NOMO-1 (cell line): ENCODE measurements around the gene TBC1D21.
"Not testable (repeated sequence)": the region's sequence is repeated elsewhere in the genome, so short reads cannot be mapped to it uniquely, and the experiment has no call there.

Experiments
- DNase-seq, 2 experiments: peaks; one replicate each; lab custom pipeline; 2025; ENCODE audit not compliant: unreplicated experiment in 2 of 2; lab: John Stamatoyannopoulos, UW

The TBC1D21 gene

DNA sequence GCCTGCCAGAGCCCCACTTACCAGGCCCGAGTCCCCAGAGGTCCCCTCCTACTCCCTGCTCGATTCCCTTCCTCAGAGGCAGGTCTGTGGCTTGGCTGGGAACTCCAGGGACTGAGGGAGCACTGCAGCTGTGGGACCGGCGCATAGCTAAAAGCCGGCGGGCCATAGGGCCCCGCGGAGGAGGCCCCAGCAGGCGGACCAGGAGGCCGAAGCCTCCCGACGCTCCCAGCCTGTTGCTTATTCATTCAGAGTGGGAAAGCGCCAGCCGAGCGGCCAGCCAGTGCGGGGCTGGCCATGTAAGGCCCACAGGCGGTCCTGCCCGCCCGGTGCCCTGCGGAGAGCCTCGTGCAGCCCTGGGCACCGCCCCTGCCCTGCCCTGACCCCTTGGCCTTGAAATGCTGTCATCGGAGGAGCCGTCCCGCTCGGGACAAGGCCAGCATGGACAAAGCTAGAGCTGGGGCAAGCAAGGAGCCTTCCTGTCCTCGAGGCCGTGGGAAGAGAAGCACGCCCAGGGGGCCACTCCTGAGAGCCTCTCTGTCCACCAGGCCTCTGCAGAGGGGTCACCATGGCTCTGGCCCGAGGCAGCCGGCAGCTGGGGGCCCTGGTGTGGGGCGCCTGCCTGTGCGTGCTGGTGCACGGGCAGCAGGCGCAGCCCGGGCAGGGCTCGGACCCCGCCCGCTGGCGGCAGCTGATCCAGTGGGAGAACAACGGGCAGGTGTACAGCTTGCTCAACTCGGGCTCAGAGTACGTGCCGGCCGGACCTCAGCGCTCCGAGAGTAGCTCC is 53.0 kb downstream of the TBC1D21 start, which contains the start of gene LOXL1:
Gene LOXL1 (plus strand): TSS at position 244 of the 784 bp plus-strand sequence. CDS start 322 bp downstream, at position 566.
- DNase-seq: no peak

DNA sequence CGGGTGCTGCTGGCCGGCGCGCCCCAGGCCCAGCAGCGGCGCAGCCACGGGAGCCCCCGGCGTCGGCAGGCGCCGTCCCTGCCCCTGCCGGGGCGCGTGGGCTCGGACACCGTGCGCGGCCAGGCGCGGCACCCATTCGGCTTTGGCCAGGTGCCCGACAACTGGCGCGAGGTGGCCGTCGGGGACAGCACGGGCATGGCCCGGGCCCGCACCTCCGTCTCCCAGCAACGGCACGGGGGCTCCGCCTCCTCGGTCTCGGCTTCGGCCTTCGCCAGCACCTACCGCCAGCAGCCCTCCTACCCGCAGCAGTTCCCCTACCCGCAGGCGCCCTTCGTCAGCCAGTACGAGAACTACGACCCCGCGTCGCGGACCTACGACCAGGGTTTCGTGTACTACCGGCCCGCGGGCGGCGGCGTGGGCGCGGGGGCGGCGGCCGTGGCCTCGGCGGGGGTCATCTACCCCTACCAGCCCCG is 53.7 kb downstream of the TBC1D21 start:
- DNase-seq: no peak

DNA sequence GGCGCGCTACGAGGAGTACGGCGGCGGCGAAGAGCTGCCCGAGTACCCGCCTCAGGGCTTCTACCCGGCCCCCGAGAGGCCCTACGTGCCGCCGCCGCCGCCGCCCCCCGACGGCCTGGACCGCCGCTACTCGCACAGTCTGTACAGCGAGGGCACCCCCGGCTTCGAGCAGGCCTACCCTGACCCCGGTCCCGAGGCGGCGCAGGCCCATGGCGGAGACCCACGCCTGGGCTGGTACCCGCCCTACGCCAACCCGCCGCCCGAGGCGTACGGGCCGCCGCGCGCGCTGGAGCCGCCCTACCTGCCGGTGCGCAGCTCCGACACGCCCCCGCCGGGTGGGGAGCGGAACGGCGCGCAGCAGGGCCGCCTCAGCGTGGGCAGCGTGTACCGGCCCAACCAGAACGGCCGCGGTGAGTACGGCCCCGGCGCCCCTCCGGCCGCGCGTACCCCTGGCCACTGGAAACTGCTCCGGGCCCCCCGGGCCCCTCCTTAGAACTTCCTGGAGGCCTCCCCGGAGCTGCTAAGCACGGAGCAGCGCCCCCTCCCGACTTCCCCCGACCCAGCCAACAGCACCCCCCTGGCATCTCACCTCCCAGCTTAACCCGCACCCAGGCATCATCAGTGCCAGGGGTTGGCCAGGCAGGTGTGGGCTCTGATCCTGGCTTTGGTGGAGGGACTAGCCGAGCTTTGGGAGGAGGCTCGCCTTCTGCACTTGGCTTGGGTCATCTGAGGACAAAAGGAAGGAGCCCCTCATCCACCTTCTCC is 54.3 kb downstream of the TBC1D21 start:
- peak; percentile 32 to 49 for DNase-seq

DNA sequence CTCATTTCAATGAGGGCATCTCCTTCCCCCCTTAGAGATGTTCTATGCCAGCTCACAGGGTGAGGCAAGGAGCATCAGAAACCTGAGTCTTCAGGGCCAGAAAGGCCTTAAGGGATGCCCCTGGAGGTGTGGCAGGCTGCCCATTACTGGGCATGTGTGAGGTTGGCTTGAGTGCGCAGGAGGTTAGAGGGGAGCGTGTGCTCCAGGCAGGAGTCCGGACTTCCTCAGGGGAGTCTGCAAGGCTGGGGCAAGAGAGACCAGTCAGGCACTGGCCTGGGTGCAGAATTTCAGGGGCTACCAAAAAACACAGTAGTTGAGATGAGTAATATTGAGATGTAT is 54.8 kb downstream of the TBC1D21 start:
- DNase-seq: no peak

- DNase-seq: no peak
Measured at GRCh38 chr15:73928971-73929627, 55.7 kb downstream of the TBC1D21 start.

DNA sequence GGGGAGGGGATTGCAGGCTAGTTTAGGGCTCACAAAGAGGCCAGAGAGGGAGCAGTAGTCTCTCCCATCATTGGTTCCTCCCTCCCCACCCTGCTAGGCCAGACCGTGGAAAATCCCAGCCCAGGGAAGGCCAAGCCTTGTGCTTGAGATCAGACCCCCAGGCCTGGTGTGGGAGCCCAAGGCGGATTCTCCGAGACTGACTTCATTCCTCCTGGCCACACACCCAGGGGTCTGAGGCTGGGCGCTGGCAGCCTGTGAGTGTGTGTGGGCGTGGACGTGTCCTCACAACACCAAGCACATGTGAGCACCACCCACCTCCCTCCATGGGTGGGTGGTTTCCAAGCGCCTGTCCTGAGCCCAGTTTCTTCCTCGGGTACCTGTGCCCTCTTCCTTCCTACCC is 57.0 kb downstream of the TBC1D21 start:
- no peak for DNase-seq

DNA sequence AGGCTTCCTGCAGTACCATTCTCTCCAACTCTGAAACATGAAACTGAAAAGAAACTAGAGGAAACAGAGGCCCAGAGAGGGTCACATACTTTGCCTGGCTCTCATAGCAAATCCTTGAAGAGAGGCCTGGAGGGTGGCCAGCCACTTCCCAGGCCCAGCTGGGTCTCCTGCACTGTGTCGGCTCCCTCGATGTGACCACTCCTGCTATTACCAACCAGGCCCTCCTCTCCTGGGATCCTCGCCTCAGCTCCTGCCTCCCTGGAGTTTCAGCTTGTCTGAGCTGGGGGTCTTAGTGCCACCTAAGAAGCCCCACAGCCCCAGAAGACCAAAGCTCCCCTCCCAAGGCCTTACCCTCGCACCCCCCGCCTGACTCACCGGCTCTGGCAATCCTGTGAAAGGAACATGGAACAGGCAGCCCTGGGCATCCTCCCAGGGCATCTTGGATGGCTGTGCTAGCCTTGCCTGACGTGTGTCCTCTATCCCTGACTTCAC is 57.5 kb downstream of the TBC1D21 start:
- no peak for DNase-seq

GRCh38 chr15:73931441-73931840 is 58.1 kb downstream of the TBC1D21 start:
- DNase-seq: no peak

GRCh38 chr15:73932381-73933191 is 59.2 kb downstream of the TBC1D21 start:
- DNase-seq: no peak

GRCh38 chr15:73934281-73934680 is 60.9 kb downstream of the TBC1D21 start:
- DNase-seq: no peak

DNA sequence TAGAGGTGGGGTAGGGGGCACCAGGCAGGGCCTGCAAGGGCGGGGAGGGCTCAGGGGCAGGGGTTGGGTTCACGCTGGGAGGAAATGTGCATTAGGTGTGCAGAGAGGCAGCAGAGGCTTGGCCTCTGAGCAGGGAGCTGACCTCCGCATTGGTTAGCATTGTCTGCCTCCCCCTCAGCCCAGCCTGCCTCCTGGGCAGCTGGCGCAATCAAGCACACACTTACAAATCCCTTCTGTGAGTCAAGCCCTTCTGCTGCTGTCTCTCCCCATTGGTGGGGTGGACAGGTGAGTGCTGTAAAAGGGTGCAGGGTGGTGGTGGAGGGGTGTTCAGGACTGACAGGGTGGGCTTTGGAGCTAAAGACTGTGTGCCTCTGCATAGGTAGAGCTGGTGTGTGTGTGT is 62.2 kb downstream of the TBC1D21 start:
- no peak for DNase-seq

GRCh38 chr15:73936181-73936580 is 62.8 kb downstream of the TBC1D21 start:
- no peak for DNase-seq

DNA sequence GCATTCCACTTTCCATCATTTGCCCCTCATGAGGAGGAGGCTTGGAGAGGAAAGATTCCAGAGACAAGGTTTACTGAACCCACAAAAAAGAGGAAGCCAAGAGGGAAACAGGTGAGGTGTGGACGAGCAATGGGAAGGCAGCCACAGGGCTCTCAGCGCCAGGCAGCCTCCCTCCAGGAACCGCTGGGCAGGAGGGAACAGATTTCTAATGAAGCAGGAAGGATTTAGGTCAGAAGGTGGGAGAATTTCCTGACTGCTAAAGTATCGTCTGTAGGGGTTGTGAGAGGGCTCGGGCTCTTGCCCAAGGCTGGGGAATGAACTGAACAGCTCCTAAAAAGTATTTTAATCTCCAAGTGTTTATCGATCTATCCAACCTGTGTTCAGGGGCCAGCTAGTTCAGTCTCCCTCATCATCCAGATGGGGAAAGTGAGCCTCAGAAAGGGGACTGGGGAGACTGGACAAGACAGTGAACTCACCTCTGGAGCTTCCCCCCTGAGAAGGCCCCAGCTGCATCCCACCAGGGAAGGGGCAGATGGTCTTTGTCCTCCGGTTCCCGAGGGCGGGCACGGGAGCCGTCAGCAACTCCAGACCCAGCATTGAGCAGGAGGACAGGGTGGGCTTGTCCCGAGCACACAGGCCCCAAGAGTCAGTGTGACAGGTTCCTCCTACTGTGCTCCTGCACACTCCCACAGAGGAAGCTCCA is 63.4 kb downstream of the TBC1D21 start:
- DNase-seq: no peak

GRCh38 chr15:73937296-73937695 is 63.9 kb downstream of the TBC1D21 start:
- no peak for DNase-seq

DNA sequence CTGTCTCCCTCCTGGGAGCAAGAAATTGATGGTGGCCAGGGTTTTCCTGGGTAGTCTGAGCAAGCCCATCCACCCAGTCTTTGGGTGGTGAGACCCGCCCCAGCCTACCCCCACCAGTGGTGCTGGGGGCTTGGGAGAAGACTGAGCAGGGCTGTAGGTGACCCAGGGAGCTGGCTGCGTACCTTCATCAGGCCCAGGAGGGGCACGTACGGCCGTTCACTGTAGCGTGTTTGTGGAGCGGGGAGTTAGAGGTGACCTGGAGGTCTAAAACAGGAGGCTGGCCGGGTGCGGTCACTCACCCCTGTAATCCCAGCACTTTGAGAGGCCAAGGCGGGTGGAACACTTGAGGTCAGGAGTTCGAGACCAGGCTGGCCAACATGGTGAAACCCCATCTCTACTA is 64.4 kb downstream of the TBC1D21 start:
- DNase-seq: no peak

DNA sequence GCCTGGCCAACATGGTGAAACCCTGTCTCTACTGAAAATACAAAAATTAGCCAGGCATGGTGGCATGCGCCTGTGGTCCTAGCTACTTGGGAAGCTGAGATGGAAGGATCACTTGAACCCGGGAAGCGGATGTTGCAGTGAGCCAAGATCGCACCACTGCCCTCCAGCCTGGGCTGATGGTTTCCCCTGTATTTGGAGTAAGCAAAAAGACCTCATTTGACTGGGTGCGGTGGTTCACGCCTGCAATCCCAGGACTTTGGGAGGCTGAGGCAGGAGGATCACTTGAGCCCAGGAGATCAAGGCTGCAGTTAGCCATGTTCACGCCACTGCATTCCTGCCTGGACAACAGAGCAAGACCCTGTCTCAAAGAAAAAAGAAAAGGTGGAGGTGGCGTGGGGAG is 65.2 kb downstream of the TBC1D21 start:
- not testable (repeated sequence) for DNase-seq
